ENCODE results near the gene OR4D6.
A peak's percentile ranks its signal among the peaks of the same experiment; 100 is the strongest.
"Not testable (repeated sequence)": the region's sequence is repeated elsewhere in the genome, so short reads cannot be mapped to it uniquely, and the experiment has no call there.

OR4D6 gene

GRCh38 chr11:59456661-59457060 lies at the start of gene OR4D6:
Gene OR4D6, plus strand, starts transcription at chr11:59456961. Its CDS starts 0 bp downstream, at chr11:59456961.
- no peak for DNase-seq

- DNase-seq: no peak
Measured at GRCh38 chr11:59413646-59414045, 43.1 kb upstream of the OR4D6 start.

GRCh38 chr11:59415111-59415510 lies 41.6 kb upstream of the OR4D6 start:
- DNase-seq: no peak

- DNase-seq: no peak
Measured at GRCh38 chr11:59416613-59417012, 40.1 kb upstream of the OR4D6 start.

GRCh38 chr11:59417023-59417422 lies 39.7 kb upstream of the OR4D6 start:
- DNase-seq: no peak

- no peak for DNase-seq
Measured at GRCh38 chr11:59418156-59418555, 38.6 kb upstream of the OR4D6 start.

GRCh38 chr11:59423835-59424234 lies 32.9 kb upstream of the OR4D6 start:
- no peak for DNase-seq

GRCh38 chr11:59425131-59425530 lies 31.6 kb upstream of the OR4D6 start:
- DNase-seq: no peak

- no peak for DNase-seq
Measured at GRCh38 chr11:59426361-59427067, 30.2 kb upstream of the OR4D6 start, which contains the start of gene OR5A2. Gene OR5A2, minus strand, starts transcription at chr11:59426413. Its CDS starts 3,460 bp downstream, at chr11:59422953.

- DNase-seq: no peak
Measured at GRCh38 chr11:59427068-59427382, 29.7 kb upstream of the OR4D6 start.

GRCh38 chr11:59429924-59430516 lies 26.7 kb upstream of the OR4D6 start:
- peak; percentile 68 for DNase-seq

GRCh38 chr11:59436169-59436568 lies 20.6 kb upstream of the OR4D6 start, which contains the start of gene OR5A1:
Gene OR5A1, plus strand, starts transcription at chr11:59436469. Its CDS starts 6,700 bp downstream, at chr11:59443169.
- no peak for DNase-seq

GRCh38 chr11:59437770-59438169 lies 19.0 kb upstream of the OR4D6 start:
- no peak for DNase-seq

- DNase-seq: not testable (repeated sequence)
Measured at GRCh38 chr11:59445624-59446023, 11.1 kb upstream of the OR4D6 start.

GRCh38 chr11:59448484-59448883 lies 8.3 kb upstream of the OR4D6 start:
- DNase-seq: no peak

- DNase-seq: no peak
Measured at GRCh38 chr11:59459916-59460315, 3.2 kb downstream of the OR4D6 start.

GRCh38 chr11:59463190-59463641 lies 6.5 kb downstream of the OR4D6 start:
- DNase-seq: no peak

GRCh38 chr11:59473015-59473414 lies 16.3 kb downstream of the OR4D6 start, which contains the start of gene OR4D10:
Gene OR4D10, plus strand, starts transcription at chr11:59473315. Its CDS starts 4,115 bp downstream, at chr11:59477430.
- DNase-seq: no peak

- no peak for DNase-seq
Measured at GRCh38 chr11:59475176-59475575, 18.4 kb downstream of the OR4D6 start.

- no peak for DNase-seq
Measured at GRCh38 chr11:59479906-59480305, 23.1 kb downstream of the OR4D6 start.

GRCh38 chr11:59480359-59480758 lies 23.6 kb downstream of the OR4D6 start:
- DNase-seq: no peak

- peak; percentile 12 for DNase-seq
Measured at GRCh38 chr11:59501931-59502330, 45.2 kb downstream of the OR4D6 start.

GRCh38 chr11:59503276-59503675 lies 46.5 kb downstream of the OR4D6 start, which contains the start of gene OR4D11:
Gene OR4D11, plus strand, starts transcription at chr11:59503576. Its CDS starts 0 bp downstream, at chr11:59503576.
- DNase-seq: no peak

Measured in activated CD4-positive, alpha-beta T cell treated with anti-CD3 and anti-CD28 coated beads, Interleukin-2, amount 50 U/mL, for 16 hours (primary cell).